Central memory CD8-positive, alpha-beta T cell (primary cell): ENCODE results near the gene CLIC3.
A peak's percentile ranks its signal among the peaks of the same experiment; 100 is the strongest.

Source experiments
- ATAC-seq: fragments of 150-1000 bp; cut with Tn5 transposase; replicated peaks from 2 replicates; pipeline ENCODE4 v1.10.0; 2022; ENCODE audit warnings: mild to moderate bottlenecking, moderate FRiP score, moderate number of reproducible peaks; ENCODE audit not compliant: poor library complexity, severe bottlenecking; ENCODE audit errors: extremely low read depth
- DNase-seq, 2 donors: peaks; one replicate each; pipeline ENCODE4 v3.0.0; 2021; ENCODE audit warnings: low spot score in 2 of 2
- H3K27ac Mint-ChIP-seq: one replicate; pipeline ENCODE4 v1.8.0; 2022; ENCODE audit warnings: low read depth, mild to moderate bottlenecking, moderate library complexity, mixed read lengths
- H3K27me3 Mint-ChIP-seq: one replicate; pipeline ENCODE4 v1.8.0; 2022; ENCODE audit warnings: mixed read lengths
- H3K36me3 Mint-ChIP-seq: one replicate; pipeline ENCODE4 v1.8.0; 2022; ENCODE audit warnings: mild to moderate bottlenecking, moderate library complexity, mixed read lengths; ENCODE audit not compliant: insufficient read depth
- H3K4me1 Mint-ChIP-seq: one replicate; pipeline ENCODE4 v1.8.0; 2022; ENCODE audit warnings: mixed read lengths
- H3K4me3 Mint-ChIP-seq: one replicate; pipeline ENCODE4 v1.8.0; 2022; ENCODE audit warnings: mild to moderate bottlenecking, moderate library complexity, mixed read lengths
- H3K9me3 Mint-ChIP-seq: one replicate; pipeline ENCODE4 v1.8.0; 2022; ENCODE audit warnings: mixed read lengths

Gene CLIC3

DNA sequence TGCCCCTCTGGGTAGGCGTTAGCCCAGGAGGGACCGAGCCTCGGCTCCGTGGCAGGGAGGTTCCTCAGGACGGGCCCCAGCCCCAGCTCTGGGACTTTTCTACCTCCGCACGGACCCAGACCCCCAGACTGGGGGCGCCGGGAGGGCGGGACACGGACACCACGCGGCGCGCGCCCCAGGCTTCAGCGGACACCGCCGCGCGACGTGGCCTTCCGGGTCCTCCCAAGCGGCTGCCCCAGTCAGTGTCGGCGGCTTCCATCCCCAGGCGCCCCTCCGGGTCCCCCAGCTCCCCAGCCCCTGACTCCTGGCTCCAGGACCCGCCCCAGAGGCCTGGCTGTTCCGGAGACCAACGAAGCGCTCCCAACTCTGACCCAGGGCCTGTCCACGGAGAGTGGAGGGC is 10.5 kb downstream of the CLIC3 start:
- Mint-ChIP-seq H3K9me3 (no peaks in the 10 kb centered on the region), H3K27ac (no peak overlapping the region), H3K4me3 (no peak overlapping the region), H3K27me3 (peaks cover 12% of the 10 kb centered on the region), H3K4me1 (peaks cover 7% of the 10 kb centered on the region), H3K36me3 (peaks cover 2% of the 10 kb centered on the region)
- ATAC-seq = no peak
- no peak for DNase-seq

- H3K4me3 Mint-ChIP-seq = peak overlapping the region; percentile 41
- DNase-seq = no peak
- H3K36me3 Mint-ChIP-seq = peaks cover 2% of the 10 kb centered on the region
- H3K4me1 Mint-ChIP-seq = peaks cover 7% of the 10 kb centered on the region
- H3K27ac Mint-ChIP-seq = no peak overlapping the region
- peak; percentile 43 for ATAC-seq
- no peaks in the 10 kb centered on the region for H3K9me3 Mint-ChIP-seq
- peaks cover 12% of the 10 kb centered on the region for H3K27me3 Mint-ChIP-seq
Observed at GRCh38 chr9:136985027-136985602, 11.3 kb downstream of the CLIC3 start.

- H3K4me3 Mint-ChIP-seq = peak overlapping the region; percentile 41
- H3K36me3 Mint-ChIP-seq = peaks cover 2% of the 10 kb centered on the region
- ATAC-seq = no peak
- H3K27me3 Mint-ChIP-seq = peaks cover 12% of the 10 kb centered on the region
- H3K9me3 Mint-ChIP-seq = no peaks in the 10 kb centered on the region
- peaks cover 7% of the 10 kb centered on the region for H3K4me1 Mint-ChIP-seq
- DNase-seq = no peak
- no peak overlapping the region for H3K27ac Mint-ChIP-seq
Observed at GRCh38 chr9:136984464-136985026, 11.8 kb downstream of the CLIC3 start.

DNA sequence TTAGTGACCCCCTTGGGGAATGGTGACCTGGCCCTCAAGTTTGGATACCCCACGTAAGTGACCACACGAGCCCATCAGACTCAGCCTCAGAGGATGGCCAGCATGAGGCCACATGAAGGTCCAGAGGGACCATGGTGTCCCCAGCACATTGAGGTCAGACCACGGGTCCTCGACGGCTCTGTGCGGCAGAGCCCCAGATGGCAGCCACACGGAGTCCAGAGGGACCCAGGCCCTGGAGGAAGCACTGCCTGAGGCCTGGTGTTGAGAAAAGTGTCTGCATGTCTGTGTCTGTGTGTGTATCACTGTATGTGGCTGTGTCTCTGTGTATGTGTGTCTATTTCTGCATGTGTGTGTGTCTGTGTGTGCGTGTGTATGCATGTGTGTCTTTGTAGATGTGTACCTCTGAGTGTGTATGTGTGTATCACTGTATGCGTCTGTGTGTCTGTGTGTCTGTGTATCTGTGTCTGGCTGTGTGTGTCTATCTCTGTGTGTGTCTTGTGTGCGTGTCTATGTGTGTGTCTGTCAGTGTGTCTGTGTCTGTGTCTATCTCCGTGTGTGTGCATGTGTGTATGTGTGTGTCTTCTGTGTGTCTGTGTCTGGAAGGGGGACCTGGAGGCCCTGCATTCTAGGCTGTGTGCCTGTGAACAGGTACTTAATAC is 12.6 kb downstream of the CLIC3 start:
- ATAC-seq (no peak), DNase-seq (no peak)
- peaks cover 7% of the 10 kb centered on the region for H3K4me1 Mint-ChIP-seq
- no peak overlapping the region for H3K4me3 Mint-ChIP-seq
- H3K9me3 Mint-ChIP-seq = no peaks in the 10 kb centered on the region
- H3K27me3 Mint-ChIP-seq = peaks cover 12% of the 10 kb centered on the region
- H3K27ac Mint-ChIP-seq = no peak overlapping the region
- peaks cover 2% of the 10 kb centered on the region for H3K36me3 Mint-ChIP-seq

GRCh38 chr9:136983167-136983566 is 13.2 kb downstream of the CLIC3 start:
- peaks cover 12% of the 10 kb centered on the region for H3K27me3 Mint-ChIP-seq
- no peak for ATAC-seq

DNA sequence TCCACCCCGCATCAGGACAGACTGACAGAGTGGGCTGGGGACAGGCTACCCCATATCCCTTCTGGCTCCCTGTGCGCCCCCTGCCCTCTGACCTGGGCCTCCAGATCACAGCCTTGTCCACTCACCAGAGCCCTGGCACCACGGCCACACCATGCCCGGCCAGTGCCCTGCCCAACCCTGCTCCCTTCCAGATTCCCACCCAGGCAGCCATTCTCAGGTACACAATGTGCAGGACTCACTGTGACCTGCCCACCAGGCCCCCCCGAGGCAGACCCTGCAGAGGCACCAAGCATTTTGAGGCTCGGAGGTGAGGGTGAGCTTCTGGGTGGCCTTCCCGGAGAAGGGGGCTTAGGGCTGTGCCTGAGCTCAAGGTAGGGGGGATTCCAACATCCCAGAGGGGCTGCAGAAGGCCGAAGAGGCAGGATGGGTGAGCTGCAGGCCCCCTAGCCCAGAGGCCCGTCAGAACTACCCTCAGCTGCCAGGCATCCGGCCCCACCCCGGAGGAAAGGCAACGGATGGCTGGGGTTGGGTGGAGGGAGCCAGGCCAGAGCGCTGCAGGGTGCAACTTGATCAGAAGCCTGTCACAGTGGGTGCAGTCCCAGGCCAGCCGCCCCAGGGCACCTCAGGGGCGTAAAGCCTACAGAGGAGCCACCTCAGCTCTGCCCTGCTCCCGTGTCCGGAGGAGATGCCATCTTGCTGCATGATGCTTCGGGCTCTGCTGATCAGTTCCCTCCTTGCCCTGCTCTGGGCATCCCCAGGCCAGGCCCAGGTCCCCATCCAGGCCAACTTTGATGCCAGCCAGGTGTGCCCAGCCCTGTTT is 13.9 kb downstream of the CLIC3 start, which contains the start of gene LCNL1:
Gene LCNL1 (plus strand): TSS at position 762 of the 820 bp plus-strand sequence. CDS start 594 bp downstream, outside the sequence.
- peaks cover 2% of the 10 kb centered on the region for H3K36me3 Mint-ChIP-seq
- DNase-seq (no peak), ATAC-seq (no peak)
- H3K4me1 Mint-ChIP-seq = peaks cover 7% of the 10 kb centered on the region
- H3K4me3 Mint-ChIP-seq = no peak within 1 kb of the TSS
- H3K9me3 Mint-ChIP-seq = no peaks in the 10 kb centered on the region
- H3K27me3 Mint-ChIP-seq = peaks cover 12% of the 10 kb centered on the region
- no peak within 1 kb of the TSS for H3K27ac Mint-ChIP-seq

More at GRCh38 chr9:136983167-136983566, 13.2 kb downstream of the CLIC3 start:
- Mint-ChIP-seq H3K36me3 (peaks cover 2% of the 10 kb centered on the region), H3K4me1 (peaks cover 7% of the 10 kb centered on the region), H3K4me3 (no peak overlapping the region), H3K9me3 (no peaks in the 10 kb centered on the region), H3K27ac (no peak overlapping the region)
- no peak for DNase-seq

DNA sequence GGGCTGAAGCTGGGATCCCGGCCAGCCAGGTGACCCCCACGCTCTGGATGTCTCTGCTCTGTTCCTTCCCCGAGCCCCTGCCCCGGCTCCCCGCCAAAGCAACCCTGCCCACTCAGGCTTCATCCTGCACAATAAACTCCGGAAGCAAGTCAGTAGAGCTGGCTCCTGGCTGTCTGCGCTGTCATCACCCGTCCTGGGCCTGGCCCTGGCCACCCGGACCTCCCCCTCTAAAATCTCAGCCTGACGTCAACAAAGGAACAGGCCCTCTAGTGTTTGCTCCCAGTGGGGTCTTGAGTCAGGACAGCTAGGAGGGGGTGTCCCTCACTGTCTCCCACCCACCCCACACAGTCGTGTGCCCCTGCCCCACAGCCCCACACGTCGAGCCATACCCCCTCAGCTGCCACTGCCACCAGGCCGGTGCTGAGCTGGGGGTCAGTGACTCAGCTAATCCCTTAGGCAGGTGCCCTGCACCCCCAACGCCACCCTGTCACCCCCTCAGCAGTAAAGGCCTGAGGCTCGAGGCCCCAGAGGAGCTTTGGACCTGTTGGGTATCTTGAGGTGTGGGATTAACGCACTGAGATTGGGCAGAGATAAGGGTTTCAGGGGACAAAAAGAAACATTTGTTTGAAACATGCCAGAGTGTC is 14.7 kb downstream of the CLIC3 start:
- Mint-ChIP-seq H3K4me1 (peaks cover 7% of the 10 kb centered on the region), H3K4me3 (no peak overlapping the region), H3K36me3 (peaks cover 2% of the 10 kb centered on the region), H3K27me3 (peaks cover 12% of the 10 kb centered on the region), H3K9me3 (no peaks in the 10 kb centered on the region), H3K27ac (no peak overlapping the region)
- ATAC-seq (no peak), DNase-seq (no peak)

GRCh38 chr9:136980669-136981478 is 15.5 kb downstream of the CLIC3 start:
- ATAC-seq = no peak
- H3K4me1 Mint-ChIP-seq = peaks cover 15% of the 10 kb centered on the region
- peaks cover 12% of the 10 kb centered on the region for H3K27me3 Mint-ChIP-seq
- no peaks in the 10 kb centered on the region for H3K9me3 Mint-ChIP-seq
- no peak overlapping the region for H3K27ac Mint-ChIP-seq
- no peak overlapping the region for H3K4me3 Mint-ChIP-seq
- no peak for DNase-seq
- peaks cover 2% of the 10 kb centered on the region for H3K36me3 Mint-ChIP-seq

DNA sequence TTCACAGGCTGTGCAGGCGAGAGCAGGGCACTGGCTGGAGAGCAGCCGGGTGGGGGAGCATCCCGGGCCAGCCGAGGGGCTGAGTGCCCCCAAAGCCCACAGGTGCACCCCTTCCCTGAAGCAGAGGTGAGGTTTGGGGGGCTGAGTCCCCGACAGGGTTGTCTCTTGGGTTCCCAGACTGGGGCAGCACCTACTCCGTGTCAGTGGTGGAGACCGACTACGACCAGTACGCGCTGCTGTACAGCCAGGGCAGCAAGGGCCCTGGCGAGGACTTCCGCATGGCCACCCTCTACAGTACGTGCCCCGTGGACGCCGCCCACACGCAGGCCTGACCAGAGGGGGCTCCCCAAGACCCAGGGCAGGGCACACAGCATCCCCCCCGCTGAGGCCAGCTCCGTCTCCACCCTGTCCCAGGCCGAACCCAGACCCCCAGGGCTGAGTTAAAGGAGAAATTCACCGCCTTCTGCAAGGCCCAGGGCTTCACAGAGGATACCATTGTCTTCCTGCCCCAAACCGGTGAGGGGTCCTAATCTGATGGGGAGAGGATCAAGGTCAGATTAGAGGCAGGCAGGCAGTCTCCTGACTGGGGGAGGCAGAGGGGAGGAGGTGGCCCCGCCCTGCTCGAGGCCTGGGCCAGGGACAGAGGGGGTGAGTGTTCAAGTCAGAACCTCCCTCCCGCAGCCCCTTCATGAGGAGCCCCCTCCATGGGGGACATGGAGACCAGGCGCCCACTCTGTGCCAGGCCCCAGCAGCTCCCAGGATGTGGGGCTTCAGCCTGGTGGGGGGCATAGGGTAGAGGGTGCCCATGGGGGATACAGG is 16.4 kb downstream of the CLIC3 start:
- no peak overlapping the region for H3K4me3 Mint-ChIP-seq
- H3K27ac Mint-ChIP-seq = no peak overlapping the region
- ATAC-seq = no peak

GRCh38 chr9:136978865-136979544 is 17.4 kb downstream of the CLIC3 start:
- H3K36me3 Mint-ChIP-seq = peaks cover 2% of the 10 kb centered on the region
- H3K9me3 Mint-ChIP-seq = no peaks in the 10 kb centered on the region
- no peak overlapping the region for H3K27ac Mint-ChIP-seq
- ATAC-seq = no peak
- H3K4me3 Mint-ChIP-seq = no peak overlapping the region
- H3K27me3 Mint-ChIP-seq = peaks cover 6% of the 10 kb centered on the region
- no peak for DNase-seq
- H3K4me1 Mint-ChIP-seq = peaks cover 25% of the 10 kb centered on the region

More for the DNA sequence above, 16.4 kb downstream of the CLIC3 start:
- Mint-ChIP-seq H3K4me1 (peaks cover 24% of the 10 kb centered on the region), H3K36me3 (peaks cover 2% of the 10 kb centered on the region), H3K27me3 (peaks cover 12% of the 10 kb centered on the region), H3K9me3 (no peaks in the 10 kb centered on the region)
- DNase-seq = no peak
